H9 (cell line): ENCODE measurements around the gene PRKCA. TPM values are rescaled to one million over a fixed set of nuclear protein-coding genes. Genes with fewer than 3 reads are reported as not detected.
A peak's percentile ranks its signal among the peaks of the same experiment; 100 is the strongest.

Source experiments
- DNase-seq: peaks from one replicate; pipeline ENCODE4 v3.0.0-alpha.2; 2017
- H2AFZ ChIP-seq: one replicate; pipeline ENCODE4 v1.6.1; 2013; ENCODE audit warnings: mild to moderate bottlenecking, low read length, control low read depth, moderate library complexity
- H2AK5ac ChIP-seq: 2 replicates; pipeline ENCODE4 v1.6.1; 2013; ENCODE audit warnings: low read length, control low read depth, mixed read lengths; ENCODE audit not compliant: insufficient read length
- H2BK120ac ChIP-seq: one replicate; pipeline ENCODE4 v1.6.1; 2013; ENCODE audit warnings: low read depth, mild to moderate bottlenecking, low read length, control low read depth, inconsistent platforms; ENCODE audit not compliant: poor library complexity, severe bottlenecking
- H2BK12ac ChIP-seq: 2 replicates; pipeline ENCODE4 v1.6.1; 2013; ENCODE audit warnings: low read length, control low read depth, mixed read lengths, low read depth; ENCODE audit not compliant: insufficient read length
- H2BK15ac ChIP-seq: 2 replicates; pipeline ENCODE4 v1.6.1; 2013; ENCODE audit warnings: low read depth, low read length, control low read depth
- H2BK20ac ChIP-seq: one replicate; pipeline ENCODE4 v1.6.1; 2013; ENCODE audit warnings: low read depth, mild to moderate bottlenecking, low read length, control low read depth, inconsistent platforms; ENCODE audit not compliant: poor library complexity, severe bottlenecking
- H2BK5ac ChIP-seq: 2 replicates; pipeline ENCODE4 v1.6.1; 2013; ENCODE audit warnings: low read length, control low read depth, mixed read lengths; ENCODE audit not compliant: insufficient read length
- H3K14ac ChIP-seq: 2 replicates; pipeline ENCODE4 v1.6.1; 2013; ENCODE audit warnings: low read length, control low read depth; ENCODE audit not compliant: insufficient read depth
- H3K18ac ChIP-seq: 2 replicates; pipeline ENCODE4 v1.6.1; 2013; ENCODE audit warnings: low read depth, mild to moderate bottlenecking, mixed read lengths, low read length, control low read depth; ENCODE audit not compliant: insufficient read length
- H3K23ac ChIP-seq: 2 replicates; pipeline ENCODE4 v1.6.1; 2013; ENCODE audit warnings: low read length, control low read depth, mixed read lengths, low read depth; ENCODE audit not compliant: insufficient read length
- H3K23me2 ChIP-seq: 2 replicates; pipeline ENCODE4 v1.6.1; 2013; ENCODE audit warnings: low read depth, mild to moderate bottlenecking, mixed read lengths, low read length, control low read depth; ENCODE audit not compliant: insufficient read length, poor library complexity, severe bottlenecking
- H3K27ac ChIP-seq: 2 replicates; pipeline ENCODE4 v1.5.1; 2013; ENCODE audit warnings: low read length, control low read depth, mixed read lengths, low read depth; ENCODE audit not compliant: insufficient read length
- H3K27me3 ChIP-seq: 2 replicates; pipeline ENCODE4 v1.6.1; 2013; ENCODE audit warnings: low read length, control low read depth, inconsistent platforms; ENCODE audit not compliant: insufficient read depth
- H3K4ac ChIP-seq: 2 replicates; pipeline ENCODE4 v1.6.1; 2013; ENCODE audit warnings: low read depth, mild to moderate bottlenecking, control low read depth, inconsistent platforms, low read length, moderate library complexity
- H3K4me1 ChIP-seq: 2 replicates; pipeline ENCODE4 v1.6.1; 2013; ENCODE audit warnings: low read length, control low read depth, inconsistent platforms; ENCODE audit not compliant: insufficient read depth
- H3K4me2 ChIP-seq: 2 replicates; pipeline ENCODE4 v1.6.1; 2013; ENCODE audit warnings: low read length, control low read depth, mixed read lengths; ENCODE audit not compliant: insufficient read length, insufficient read depth
- H3K56ac ChIP-seq: 2 replicates; pipeline ENCODE4 v1.6.1; 2013; ENCODE audit warnings: low read depth, mild to moderate bottlenecking, mixed read lengths, low read length, control low read depth; ENCODE audit not compliant: insufficient read length
- H3K79me1 ChIP-seq: 2 replicates; pipeline ENCODE4 v1.6.1; 2013; ENCODE audit warnings: low read depth, mild to moderate bottlenecking, moderate library complexity, low read length, control low read depth, inconsistent platforms; ENCODE audit not compliant: insufficient read depth, poor library complexity, severe bottlenecking
- H3K79me2 ChIP-seq: 2 replicates; pipeline ENCODE4 v1.6.1; 2013; ENCODE audit warnings: low read length, control low read depth, inconsistent platforms; ENCODE audit not compliant: insufficient read depth
- H3K9ac ChIP-seq: 2 replicates; pipeline ENCODE4 v1.6.1; 2013; ENCODE audit warnings: low read length, control low read depth, mixed read lengths; ENCODE audit not compliant: insufficient read length; ENCODE audit errors: extremely low read depth
- H3K9me3 ChIP-seq: one replicate; pipeline ENCODE4 v1.6.1; 2013; ENCODE audit warnings: low read depth, low read length, inconsistent platforms; ENCODE audit not compliant: control insufficient read depth
- H3T11ph ChIP-seq: one replicate; pipeline ENCODE4 v1.6.1; 2013; ENCODE audit warnings: mild to moderate bottlenecking, low read length, control low read depth, inconsistent platforms
- H4K20me1 ChIP-seq: one replicate; pipeline ENCODE4 v1.6.1; 2013; ENCODE audit not compliant: control insufficient read depth, insufficient read length, insufficient read depth
- H4K5ac ChIP-seq: 2 replicates; pipeline ENCODE4 v1.6.1; 2013; ENCODE audit warnings: low read depth, mild to moderate bottlenecking, mixed read lengths, low read length, control low read depth; ENCODE audit not compliant: insufficient read length
- H4K8ac ChIP-seq: replicated peaks from 2 replicates; pipeline ENCODE4 v1.6.1; 2013; ENCODE audit warnings: low read length, control low read depth, mixed read lengths, low read depth; ENCODE audit not compliant: insufficient read length
- H4K91ac ChIP-seq: 2 replicates; pipeline ENCODE4 v1.6.1; 2013; ENCODE audit warnings: low read depth, mild to moderate bottlenecking, moderate library complexity, mixed read lengths, low read length, control low read depth; ENCODE audit not compliant: insufficient read length
- H3K27ac Mint-ChIP-seq, 3 experiments: 2 replicates in 2 of 3; 3 replicates in 1 of 3; pipeline ENCODE4 v1.8.0; 2020 to 2021; ENCODE audit warnings: mixed read lengths in 3 of 3, mild to moderate bottlenecking in 1 of 3, moderate library complexity in 1 of 3
- H3K27me3 Mint-ChIP-seq: 2 replicates; pipeline ENCODE4 v1.8.0; 2021; ENCODE audit warnings: low read depth, mild to moderate bottlenecking, moderate library complexity, mixed read lengths
- H3K36me3 Mint-ChIP-seq, 3 experiments: 2 replicates in 2 of 3; 3 replicates in 1 of 3; pipeline ENCODE4 v1.8.0; 2020 to 2021; ENCODE audit warnings: low read depth in 3 of 3, mixed read lengths in 3 of 3; ENCODE audit not compliant: insufficient read depth in 1 of 3
- H3K4me1 Mint-ChIP-seq, 2 experiments: 2 replicates each; pipeline ENCODE4 v1.8.0; 2020; ENCODE audit warnings: mixed read lengths in 2 of 2
- H3K4me3 Mint-ChIP-seq, 2 experiments: 2 replicates in 1 of 2; 3 replicates in 1 of 2; pipeline ENCODE4 v1.8.0; 2020 to 2021; ENCODE audit warnings: mild to moderate bottlenecking in 2 of 2, mixed read lengths in 2 of 2, moderate library complexity in 1 of 2
- H3K9me3 Mint-ChIP-seq, 2 experiments: 2 replicates in 1 of 2; 3 replicates in 1 of 2; pipeline ENCODE4 v1.8.0; 2020; ENCODE audit warnings: mild to moderate bottlenecking in 2 of 2, mixed read lengths in 2 of 2, moderate library complexity in 1 of 2
- WGBS: extraction: QIAGEN DNeasy Blood & Tissue Kit; methylation state at CpG from one replicate; pipeline ENCODE4 v1.1.7; 2013; ENCODE audit warnings: missing lambda C conversion rate, low lambda C conversion rate, mixed read lengths; ENCODE audit not compliant: insufficient read length; ENCODE audit errors: extremely low coverage; 5-methylcytosine and 5-hydroxymethylcytosine counted together
- total RNA-seq: library from RNA; stranded (reverse); gene quantifications from 2 replicates; pipeline ENCODE4 v1.2.1, GENCODE V29; 2021
- TF ChIP-seq, protein P1 (sequence below): fragments of 200-600 bp; sonication (generic); conservative IDR thresholded peaks from 3 replicates; pipeline ENCODE4 v1.8.0; 2021; ENCODE audit warnings: antibody characterized with exemption, mild to moderate bottlenecking

PRKCA gene
- total RNA-seq, 1 experiment from 2014 or later = 10.5 TPM

DNA sequence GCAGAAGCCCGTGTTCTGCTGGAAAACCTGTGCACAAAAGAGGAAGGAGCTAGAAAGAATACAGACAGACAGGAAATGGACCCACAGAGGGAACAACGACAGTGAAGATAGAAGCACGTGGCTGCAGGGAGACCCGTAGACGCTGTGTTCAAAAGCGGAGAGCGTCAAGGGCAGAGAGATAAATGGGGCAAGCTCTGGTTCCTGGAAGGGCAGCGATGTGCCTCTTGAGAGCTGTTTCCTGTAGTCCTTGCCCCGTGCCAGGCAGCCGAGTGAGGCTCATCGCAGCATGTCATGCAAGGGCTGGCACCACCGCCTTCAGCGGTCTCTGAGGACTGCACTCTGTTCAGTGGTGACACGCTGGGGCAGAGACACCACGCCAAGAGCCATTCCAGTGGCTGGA, 488.9 kb downstream of the PRKCA start:
- H3T11ph ChIP-seq = no peak overlapping the region
- H2BK12ac ChIP-seq = no peak overlapping the region
- no peak overlapping the region for H2AK5ac ChIP-seq
- no peak overlapping the region for H2BK120ac ChIP-seq
- TF ChIP-seq, protein P1, sequence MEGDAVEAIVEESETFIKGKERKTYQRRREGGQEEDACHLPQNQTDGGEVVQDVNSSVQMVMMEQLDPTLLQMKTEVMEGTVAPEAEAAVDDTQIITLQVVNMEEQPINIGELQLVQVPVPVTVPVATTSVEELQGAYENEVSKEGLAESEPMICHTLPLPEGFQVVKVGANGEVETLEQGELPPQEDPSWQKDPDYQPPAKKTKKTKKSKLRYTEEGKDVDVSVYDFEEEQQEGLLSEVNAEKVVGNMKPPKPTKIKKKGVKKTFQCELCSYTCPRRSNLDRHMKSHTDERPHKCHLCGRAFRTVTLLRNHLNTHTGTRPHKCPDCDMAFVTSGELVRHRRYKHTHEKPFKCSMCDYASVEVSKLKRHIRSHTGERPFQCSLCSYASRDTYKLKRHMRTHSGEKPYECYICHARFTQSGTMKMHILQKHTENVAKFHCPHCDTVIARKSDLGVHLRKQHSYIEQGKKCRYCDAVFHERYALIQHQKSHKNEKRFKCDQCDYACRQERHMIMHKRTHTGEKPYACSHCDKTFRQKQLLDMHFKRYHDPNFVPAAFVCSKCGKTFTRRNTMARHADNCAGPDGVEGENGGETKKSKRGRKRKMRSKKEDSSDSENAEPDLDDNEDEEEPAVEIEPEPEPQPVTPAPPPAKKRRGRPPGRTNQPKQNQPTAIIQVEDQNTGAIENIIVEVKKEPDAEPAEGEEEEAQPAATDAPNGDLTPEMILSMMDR = no peak
- H3K27ac ChIP-seq = no peak overlapping the region
- H4K5ac ChIP-seq = no peak overlapping the region
- H3K23ac ChIP-seq = no peak overlapping the region
- H3K4me1 ChIP-seq = peaks cover 4% of the 10 kb centered on the region; the same call in 1 of the 2 replicates
- H4K8ac ChIP-seq = no peak overlapping the region
- Mint-ChIP-seq H3K27me3 (no peaks in the 10 kb centered on the region), H3K27ac (peak overlapping the region; percentile 2 to 68 (median 45); a peak in 2 of 7 replicates), H3K4me3 (no peak overlapping the region), H3K4me1 (0 out of 4 replicates have a peak, but pooled peaks cover 5 to 8% of the 10 kb centered on the region in 2 experiments), H3K9me3 (no peaks in the 10 kb centered on the region), H3K36me3 (peaks cover 0 to 2% (median 2%) of the 10 kb centered on the region in 3 experiments; a peak in 4 of 7 replicates)
- H4K91ac ChIP-seq = no peak overlapping the region
- H3K27me3 ChIP-seq = no peaks in the 10 kb centered on the region
- H2BK5ac ChIP-seq = no peak overlapping the region
- H2BK20ac ChIP-seq = no peak overlapping the region
- H3K14ac ChIP-seq = peak overlapping the region; percentile 58
- H2AFZ ChIP-seq = no peak overlapping the region
- no peaks in the 10 kb centered on the region for H3K79me1 ChIP-seq
- no peak overlapping the region for H2BK15ac ChIP-seq
- no CpG with 5 or more reads among the region's 15 CpGs for WGBS
- no peak overlapping the region for H3K4ac ChIP-seq
- no peaks in the 10 kb centered on the region for H4K20me1 ChIP-seq
- H3K18ac ChIP-seq = no peak overlapping the region
- no peaks in the 10 kb centered on the region for H3K23me2 ChIP-seq
- no peaks in the 10 kb centered on the region for H3K79me2 ChIP-seq
- DNase-seq = no peak
- no peaks in the 10 kb centered on the region for H3K9me3 ChIP-seq
- no peak overlapping the region for H3K56ac ChIP-seq
- H3K4me2 ChIP-seq = no peak overlapping the region
- no peak overlapping the region for H3K9ac ChIP-seq
